AG09319 (cell line): Measurements from ENCODE around the gene MDGA2.

Experiments used
- DNase-seq: peaks from one replicate; pipeline ENCODE4 v3.0.0-alpha.2; 2010; ENCODE audit warnings: low read depth; ENCODE audit errors: extremely low read depth
- TF ChIP-seq, protein P1 (sequence below): IDR thresholded peaks from 2 replicates; pipeline ENCODE4 v1.5.1; 2011; ENCODE audit warnings: low read depth, mild to moderate bottlenecking, inconsistent platforms, low read length, moderate library complexity

MDGA2 gene

DNA sequence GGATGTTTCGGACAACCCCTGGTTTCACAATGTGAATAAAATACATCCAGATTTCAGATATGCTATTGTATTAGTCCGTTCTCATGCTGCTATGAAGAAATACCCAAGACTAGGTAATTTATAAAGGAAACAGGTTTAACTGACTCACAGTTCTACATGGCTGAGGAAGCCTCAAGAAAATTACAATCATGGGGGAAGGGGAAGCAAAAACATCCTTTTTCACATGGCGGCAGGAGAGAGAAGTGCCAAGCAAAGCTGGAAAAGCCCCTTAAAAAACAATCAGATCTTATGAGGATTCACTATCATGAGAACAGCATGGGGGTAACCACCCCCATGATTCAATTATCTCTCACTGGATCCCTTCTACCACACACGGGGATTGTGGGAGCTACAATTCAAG is 451.7 kb downstream of the MDGA2 start:
- TF ChIP-seq, protein P1, sequence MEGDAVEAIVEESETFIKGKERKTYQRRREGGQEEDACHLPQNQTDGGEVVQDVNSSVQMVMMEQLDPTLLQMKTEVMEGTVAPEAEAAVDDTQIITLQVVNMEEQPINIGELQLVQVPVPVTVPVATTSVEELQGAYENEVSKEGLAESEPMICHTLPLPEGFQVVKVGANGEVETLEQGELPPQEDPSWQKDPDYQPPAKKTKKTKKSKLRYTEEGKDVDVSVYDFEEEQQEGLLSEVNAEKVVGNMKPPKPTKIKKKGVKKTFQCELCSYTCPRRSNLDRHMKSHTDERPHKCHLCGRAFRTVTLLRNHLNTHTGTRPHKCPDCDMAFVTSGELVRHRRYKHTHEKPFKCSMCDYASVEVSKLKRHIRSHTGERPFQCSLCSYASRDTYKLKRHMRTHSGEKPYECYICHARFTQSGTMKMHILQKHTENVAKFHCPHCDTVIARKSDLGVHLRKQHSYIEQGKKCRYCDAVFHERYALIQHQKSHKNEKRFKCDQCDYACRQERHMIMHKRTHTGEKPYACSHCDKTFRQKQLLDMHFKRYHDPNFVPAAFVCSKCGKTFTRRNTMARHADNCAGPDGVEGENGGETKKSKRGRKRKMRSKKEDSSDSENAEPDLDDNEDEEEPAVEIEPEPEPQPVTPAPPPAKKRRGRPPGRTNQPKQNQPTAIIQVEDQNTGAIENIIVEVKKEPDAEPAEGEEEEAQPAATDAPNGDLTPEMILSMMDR = no peak
- no peak for DNase-seq

DNA sequence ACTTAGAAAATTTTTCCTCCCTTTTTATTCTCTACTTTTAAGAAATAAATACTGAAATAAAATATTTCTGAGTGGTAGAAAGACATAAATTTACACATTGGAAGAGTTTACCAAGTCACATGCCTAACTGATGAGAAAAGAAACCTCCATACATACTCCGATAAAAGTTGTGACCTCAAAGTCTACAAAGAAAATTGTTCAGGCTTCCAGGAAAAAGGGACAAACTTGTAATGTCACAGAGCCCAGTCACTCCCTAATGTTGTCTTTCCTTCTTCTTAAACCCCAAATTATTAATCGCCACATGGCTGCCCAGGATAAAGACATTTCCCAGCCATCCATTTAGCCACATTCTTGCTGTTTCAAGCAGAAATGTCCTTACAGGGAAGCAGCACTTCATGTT is 455.3 kb downstream of the MDGA2 start:
- DNase-seq = no peak
- TF ChIP-seq, protein P1 = no peak

DNA sequence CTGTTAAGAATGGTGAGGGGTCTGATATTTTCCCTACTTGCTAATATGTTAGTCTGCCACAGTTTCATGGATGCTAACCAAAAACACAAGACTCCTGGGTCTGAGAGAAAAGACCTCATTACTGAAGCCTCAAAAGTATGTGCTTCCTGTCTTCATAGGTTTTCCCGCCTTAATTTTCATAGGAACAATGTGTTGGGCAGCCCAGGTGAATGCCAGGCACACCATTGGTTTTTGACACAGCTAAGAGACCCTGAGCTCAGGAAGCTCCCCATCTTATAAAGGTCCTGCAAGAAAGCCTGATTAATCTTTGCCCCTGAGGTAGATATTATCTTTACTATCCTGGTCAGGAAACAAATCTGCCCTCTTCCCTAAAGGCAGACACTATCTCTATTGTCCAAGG is 464.1 kb downstream of the MDGA2 start:
- TF ChIP-seq, protein P1 = no peak
- no peak for DNase-seq

DNA sequence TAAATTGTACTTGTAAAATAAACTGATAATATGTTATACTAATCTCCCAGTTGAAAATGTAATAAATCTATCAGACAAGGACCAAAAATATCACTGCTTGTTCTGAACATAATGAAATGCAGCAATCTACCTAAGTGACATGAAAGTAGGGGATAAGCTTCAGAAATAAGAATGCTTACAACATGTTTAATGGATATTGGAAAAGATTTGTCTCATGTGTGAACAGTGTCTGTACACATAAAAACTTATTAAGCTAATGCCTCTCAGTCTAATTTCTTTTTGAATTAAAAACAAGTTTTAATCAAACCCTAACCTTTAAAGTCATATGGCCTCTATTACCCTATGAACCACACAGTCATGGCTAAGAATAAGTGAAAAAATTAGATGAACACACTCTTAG is 465.3 kb downstream of the MDGA2 start:
- TF ChIP-seq, protein P1 = no peak
- DNase-seq = no peak

DNA sequence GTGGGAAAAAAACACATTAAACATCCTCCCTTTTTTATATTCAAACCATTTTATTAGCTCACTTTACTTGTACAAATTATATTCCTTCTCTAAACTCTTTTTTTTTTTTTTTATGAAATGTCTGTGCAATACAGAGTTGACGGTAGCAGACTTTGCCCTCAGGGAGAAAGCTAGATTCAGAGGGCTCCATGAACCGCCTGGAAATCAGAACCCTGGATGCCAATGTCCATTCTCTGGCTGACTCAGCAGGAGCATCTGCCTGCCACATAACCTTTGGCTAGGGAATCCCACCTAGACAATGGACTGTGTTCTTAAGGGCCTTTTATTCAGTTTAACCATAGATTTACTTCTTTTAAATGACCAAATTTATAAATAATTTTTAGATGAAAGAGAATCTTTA is 467.0 kb downstream of the MDGA2 start:
- TF ChIP-seq, protein P1 = no peak
- DNase-seq = no peak

DNA sequence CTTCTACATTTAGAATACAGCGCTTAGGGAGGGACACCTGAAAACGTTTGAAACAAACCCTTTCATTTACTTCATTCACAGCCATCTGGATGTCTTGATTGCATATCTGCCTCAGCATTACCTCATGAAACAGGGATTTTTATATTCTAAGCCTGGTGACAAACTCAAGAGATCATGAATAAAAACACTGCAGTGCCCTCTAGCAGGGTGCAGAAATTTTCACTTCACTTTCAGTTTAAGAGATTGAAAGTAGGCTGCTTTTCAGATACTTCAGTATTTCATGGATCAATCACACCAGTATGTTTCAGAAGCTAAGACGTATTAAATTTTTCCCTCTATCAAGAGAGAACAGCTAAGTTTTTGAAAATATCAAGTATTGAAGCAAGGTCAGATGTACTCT is 467.8 kb downstream of the MDGA2 start:
- DNase-seq = no peak
- TF ChIP-seq, protein P1 = no peak

DNA sequence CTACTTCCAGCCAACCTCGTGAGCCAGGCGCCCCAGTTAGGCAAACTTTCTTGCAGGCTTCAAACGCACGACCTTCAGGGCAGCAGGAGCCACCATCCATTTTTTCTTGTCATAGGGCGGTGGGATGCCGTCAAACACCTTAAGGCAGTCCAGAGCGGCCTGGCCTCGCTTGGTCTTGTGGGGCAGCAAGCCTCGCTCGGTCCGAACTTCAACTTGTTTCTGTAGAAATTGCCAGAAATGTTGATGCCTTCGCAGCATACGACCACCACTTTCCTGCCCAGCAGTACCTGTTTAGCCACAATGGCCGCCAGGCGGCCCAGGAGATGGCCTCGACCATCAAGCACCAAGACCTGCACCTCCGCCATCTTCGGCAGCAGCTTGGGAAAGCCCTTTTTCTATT is 474.7 kb downstream of the MDGA2 start:
- no peak for DNase-seq
- TF ChIP-seq, protein P1 = no peak
